Right lobe of liver (tissue), 6 donors: ENCODE data around the gene RNF11. TPM values are rescaled to one million over a fixed set of nuclear protein-coding genes. Genes with fewer than 3 reads are reported as not detected.

Source experiments
- ATAC-seq, 4 donors: fragments of 200-7000 bp; cut with Tn5 transposase; one replicate each; pipeline ENCODE4 v1.9.1; 2020; ENCODE audit warnings: mild to moderate bottlenecking in 4 of 4, moderate library complexity in 4 of 4
- DNase-seq, 3 donors: peaks; one replicate each; pipeline ENCODE4 v3.0.0-alpha.2; 2020
- H3K27ac ChIP-seq, 3 donors: fragments of 200-600 bp; one replicate each; pipeline ENCODE4 v1.8.0; 2022
- H3K27me3 ChIP-seq, 2 donors: fragments of 200-600 bp; one replicate each; pipeline ENCODE4 v1.8.0; 2022
- H3K36me3 ChIP-seq, 4 donors: fragments of 200-600 bp; sonication (generic) in 1 of 4; one replicate each; pipeline versions ENCODE4 v1.5.1 to v1.8.0; 2017 to 2022; ENCODE audit warnings: control low read depth in 1 of 4
- H3K4me1 ChIP-seq, 4 donors: fragments of 200-600 bp; sonication (generic) in 1 of 4; one replicate each; pipeline versions ENCODE4 v1.5.1 to v1.8.0; 2017 to 2022; ENCODE audit warnings: control low read depth in 1 of 4
- H3K4me3 ChIP-seq, 3 donors: fragments of 200-600 bp; one replicate each; pipeline ENCODE4 v1.8.0; 2022
- H3K9me3 ChIP-seq, 4 donors: fragments of 200-600 bp; sonication (generic) in 1 of 4; one replicate each; pipeline versions ENCODE4 v1.5.1 to v1.8.0; 2017 to 2022; ENCODE audit warnings: control low read depth in 1 of 4
- POLR2A ChIP-seq: fragments of 450-650 bp; IDR thresholded peaks from one replicate; pipeline ENCODE4 v1.6.1; 2017; ENCODE audit warnings: antibody characterized with exemption, mild to moderate bottlenecking
- WGBS: methylation state at CpG from one replicate; pipeline ENCODE4 v1.1.6; 2018; ENCODE audit warnings: low coverage, low lambda C conversion rate; ENCODE audit not compliant: insufficient coverage; ENCODE audit errors: missing lambda C conversion rate; 5-methylcytosine and 5-hydroxymethylcytosine counted together
- intact Hi-C, 2 donors: fragments of 100-400 bp; cut with DNase I; formaldehyde crosslinking; loops; one replicate each; pipeline versions ENCODE4 v1.11.2 to v1.14.1; 2022
- long read RNA-seq: library from polyadenylated mRNA; unstranded; transcript quantifications from one replicate; pipeline ENCODE4 v2.0.0, GENCODE V29; 2019
- total RNA-seq, 6 experiments: library from RNA; depleted of rRNA in 2 of 6; stranded (reverse); fragments of >200 nt in 2 of 6; fragmentation: NEBNext Ultra II Directional in 3 of 6; extraction: Animal tissue kit (Norgen Biotek cat#: 25700) in 3 of 6; gene quantifications; one replicate each; pipeline versions ENCODE4 v1.1.0 to v1.2.4, GENCODE V29; 2016 to 2023
- TF ChIP-seq, protein P1 (sequence below), 4 donors: fragments of 200-600 bp in 3 of 4; fragments of 450-650 bp in 1 of 4; IDR thresholded peaks; one replicate each; pipeline versions ENCODE4 v1.5.1 to v1.8.0; 2016 to 2022; ENCODE audit warnings: antibody characterized with exemption in 4 of 4, mild to moderate bottlenecking in 2 of 4
- donor health status: DM: no; HTN: yes; CAD: no.
- donor health status: DM: no; HTN: no; CAD: no.
- donor health status: DM: no; HTN: no; CAD: no.
- donor health status: DM: no; HTN: yes; CAD: no.
- donor health status: DM: no; HTN: yes; CAD: no.

RNF11 gene, protein sequence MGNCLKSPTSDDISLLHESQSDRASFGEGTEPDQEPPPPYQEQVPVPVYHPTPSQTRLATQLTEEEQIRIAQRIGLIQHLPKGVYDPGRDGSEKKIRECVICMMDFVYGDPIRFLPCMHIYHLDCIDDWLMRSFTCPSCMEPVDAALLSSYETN
- total RNA-seq, result 10 to 100 TPM; 35.1 to 60.1 (median 50.0) TPM
- long read RNA-seq, partial matches to known transcripts, result 0 of 5 reads
- long read RNA-seq, other reads (novel, unspliced or antisense), result 2 of 5 reads

DNA sequence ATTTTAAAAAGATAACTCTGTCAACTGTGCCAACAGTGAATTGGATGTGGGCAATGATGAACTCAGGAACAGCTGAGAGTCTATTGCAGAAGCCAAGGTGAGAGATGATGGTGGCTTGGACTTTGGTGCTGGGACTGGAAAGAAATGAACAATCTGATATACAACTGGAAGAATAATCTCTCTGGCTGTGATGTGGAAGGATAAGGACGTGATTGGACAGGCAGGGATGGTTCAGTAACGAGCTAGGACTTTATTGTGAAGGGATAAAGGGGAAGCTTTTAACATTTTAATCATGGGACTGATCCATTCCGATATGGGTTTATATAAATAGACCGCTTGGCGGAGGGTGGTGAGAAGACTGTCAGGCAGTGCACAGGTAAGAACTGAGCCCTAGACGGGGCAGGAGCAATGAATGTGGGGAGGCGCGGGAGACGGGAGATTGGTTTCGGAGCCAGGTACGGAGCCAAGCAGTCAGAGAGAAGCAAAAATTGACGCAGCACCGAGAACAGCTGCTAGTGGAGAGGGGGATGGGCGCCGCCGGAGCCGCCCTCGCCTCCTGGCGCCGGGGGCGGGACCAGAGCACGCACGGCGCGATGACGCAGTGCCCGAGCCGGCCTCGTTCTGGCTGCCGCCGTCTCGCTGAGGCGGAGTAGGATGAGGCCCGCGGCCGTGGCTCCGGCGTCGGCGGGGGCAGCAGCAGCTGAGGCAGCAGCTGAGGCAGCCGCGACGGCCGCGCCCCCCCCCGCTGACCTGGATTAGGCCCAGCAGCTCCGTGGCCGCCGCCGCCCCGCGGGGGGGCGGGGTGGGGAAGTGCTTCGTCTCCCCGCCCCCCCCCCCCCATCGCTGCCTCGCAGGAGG lies at the start of gene RNF11:
RNF11 (plus strand) TSS at position 601 of the 858 bp plus-strand sequence. CDS start 484 bp downstream, outside the sequence.
- Histone ChIP-seq H3K9me3 (no peaks in the 10 kb centered on the region), H3K27ac (peak within 1 kb of the TSS; percentile 94 to 95 (median 94)), H3K4me1 (peaks cover 0 to 22% (median 11%) of the 10 kb centered on the region in 4 donors), H3K4me3 (peak within 1 kb of the TSS; percentile 66 to 88 (median 68)), H3K27me3 (no peaks in the 10 kb centered on the region), H3K36me3 (no peaks in the 10 kb centered on the region)
- TF ChIP-seq, protein P1, sequence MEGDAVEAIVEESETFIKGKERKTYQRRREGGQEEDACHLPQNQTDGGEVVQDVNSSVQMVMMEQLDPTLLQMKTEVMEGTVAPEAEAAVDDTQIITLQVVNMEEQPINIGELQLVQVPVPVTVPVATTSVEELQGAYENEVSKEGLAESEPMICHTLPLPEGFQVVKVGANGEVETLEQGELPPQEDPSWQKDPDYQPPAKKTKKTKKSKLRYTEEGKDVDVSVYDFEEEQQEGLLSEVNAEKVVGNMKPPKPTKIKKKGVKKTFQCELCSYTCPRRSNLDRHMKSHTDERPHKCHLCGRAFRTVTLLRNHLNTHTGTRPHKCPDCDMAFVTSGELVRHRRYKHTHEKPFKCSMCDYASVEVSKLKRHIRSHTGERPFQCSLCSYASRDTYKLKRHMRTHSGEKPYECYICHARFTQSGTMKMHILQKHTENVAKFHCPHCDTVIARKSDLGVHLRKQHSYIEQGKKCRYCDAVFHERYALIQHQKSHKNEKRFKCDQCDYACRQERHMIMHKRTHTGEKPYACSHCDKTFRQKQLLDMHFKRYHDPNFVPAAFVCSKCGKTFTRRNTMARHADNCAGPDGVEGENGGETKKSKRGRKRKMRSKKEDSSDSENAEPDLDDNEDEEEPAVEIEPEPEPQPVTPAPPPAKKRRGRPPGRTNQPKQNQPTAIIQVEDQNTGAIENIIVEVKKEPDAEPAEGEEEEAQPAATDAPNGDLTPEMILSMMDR (IDR thresholded peaks at IDR 0.05), result no peak
- peak; percentile 95 for TF ChIP-seq POLR2A
- 0% methylated on average over 9 of the region's 57 CpGs for WGBS
- ATAC-seq (peak; percentile 92 to 97 (median 96)), DNase-seq (peak; percentile 96)
- intact Hi-C loops, result no loop called here

DNA sequence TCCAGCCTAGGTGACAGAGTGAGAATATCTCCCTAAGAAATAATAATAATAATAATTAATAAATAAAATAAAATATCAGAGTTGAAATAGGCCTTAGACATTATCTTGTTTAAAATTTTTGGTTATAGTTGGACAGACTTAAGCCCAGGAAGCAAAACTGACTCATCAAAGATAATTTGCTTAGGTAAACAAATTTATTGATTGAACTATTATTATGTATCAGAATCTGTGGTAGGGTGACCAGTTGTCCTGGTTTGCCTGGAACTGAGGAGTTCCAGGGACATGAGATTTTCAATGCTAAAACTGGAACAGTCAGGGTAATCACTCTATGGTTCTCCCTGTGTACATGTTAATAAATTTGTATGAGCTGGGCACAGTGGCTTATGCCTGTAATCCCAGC lies 47.8 kb upstream of the RNF11 start:
- Histone ChIP-seq H3K27me3 (no peaks in the 10 kb centered on the region), H3K27ac (no peak overlapping the region), H3K4me3 (no peak overlapping the region), H3K9me3 (no peaks in the 10 kb centered on the region), H3K4me1 (no peaks in the 10 kb centered on the region), H3K36me3 (no peaks in the 10 kb centered on the region)
- intact Hi-C loops, result no loop called here
- no peak for TF ChIP-seq POLR2A
- TF ChIP-seq, protein P1 (IDR thresholded peaks at IDR 0.05), result no peak
- ATAC-seq, result peak in 1 of 4 donors; percentile 64
- DNase-seq, result no peak

DNA sequence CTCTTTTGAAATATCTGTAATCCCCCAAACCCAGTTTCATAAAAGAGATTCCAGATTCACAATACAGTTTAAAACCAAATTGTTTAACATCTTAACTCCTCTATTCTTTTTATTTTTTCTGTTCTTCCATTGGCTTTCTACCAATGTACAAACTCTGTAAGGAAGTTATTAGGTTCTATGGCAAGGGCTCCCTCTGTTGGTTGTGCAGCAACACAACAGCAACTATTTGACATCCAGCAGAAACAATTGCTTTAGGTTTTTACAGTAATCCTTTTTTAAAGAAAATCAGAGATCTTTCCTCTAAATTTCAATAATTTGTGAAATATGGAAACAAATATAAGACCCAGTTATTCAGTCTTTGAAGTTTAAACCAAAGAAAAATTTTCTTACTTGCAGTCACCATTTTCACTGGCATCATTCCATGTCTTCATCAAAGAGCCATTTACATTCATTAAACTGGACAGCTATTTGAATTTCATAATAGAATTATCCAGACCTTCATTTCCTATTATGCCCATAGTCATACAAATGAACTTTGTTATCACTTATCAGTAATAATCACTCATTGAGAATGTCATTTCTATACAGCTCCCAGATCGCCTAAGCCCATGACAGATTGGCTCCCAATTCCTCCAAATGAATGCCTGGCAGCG lies 46.5 kb upstream of the RNF11 start:
- no peaks in the 10 kb centered on the region for H3K27me3 ChIP-seq
- H3K36me3 ChIP-seq, result no peaks in the 10 kb centered on the region
- no peak for TF ChIP-seq POLR2A
- TF ChIP-seq, protein P1 (IDR thresholded peaks at IDR 0.05), result peak; percentile 83 to 91 (median 89)
- no peaks in the 10 kb centered on the region for H3K4me1 ChIP-seq
- ATAC-seq, result peak; percentile 76 to 87 (median 78)
- no peaks in the 10 kb centered on the region for H3K9me3 ChIP-seq
- peak in 1 of 3 donors; percentile 46 for DNase-seq
- intact Hi-C loops, result loop anchor here in 1 of 2 donors (10.0 kb wide), 1 partner anchor 105 kb away; no protein-coding TSS in a partner anchor
- no peak overlapping the region for H3K4me3 ChIP-seq
- 50% methylated on average over 2 of the region's 2 CpGs for WGBS
- no peak overlapping the region for H3K27ac ChIP-seq

DNA sequence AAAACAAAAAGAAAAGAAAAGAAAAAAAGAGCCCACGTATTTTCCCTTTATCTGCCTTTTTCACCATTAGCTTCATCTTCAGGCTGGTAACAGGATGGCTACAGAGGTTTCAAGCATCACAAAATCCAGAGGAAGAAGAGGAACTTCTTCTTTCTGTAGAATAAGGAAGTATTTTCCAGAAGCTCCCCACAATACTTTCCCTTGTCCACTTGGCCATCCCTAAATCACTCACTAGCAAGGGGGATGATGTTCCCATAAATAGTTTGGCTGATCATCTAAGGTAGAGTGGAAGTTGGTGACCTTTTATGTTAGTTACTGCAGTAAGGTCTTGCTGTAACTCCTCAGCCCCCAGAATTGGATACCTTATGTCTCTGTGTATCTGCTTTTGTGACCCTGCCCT lies 45.1 kb upstream of the RNF11 start:
- Histone ChIP-seq H3K9me3 (no peaks in the 10 kb centered on the region), H3K27ac (no peak overlapping the region), H3K27me3 (no peaks in the 10 kb centered on the region), H3K4me3 (no peak overlapping the region), H3K36me3 (no peaks in the 10 kb centered on the region), H3K4me1 (no peaks in the 10 kb centered on the region)
- 20% methylated on average over 1 of the region's 1 CpG for WGBS
- ATAC-seq (no peak), DNase-seq (no peak)
- TF ChIP-seq, protein P1 (IDR thresholded peaks at IDR 0.05), result no peak
- TF ChIP-seq POLR2A, result no peak
- intact Hi-C loops, result loop anchor here in 1 of 2 donors (10.0 kb wide), 1 partner anchor 104 kb away; no protein-coding TSS in a partner anchor
